HG03175 (cell line): ENCODE data around the gene NAALADL2.
"Not testable (repeated sequence)": the region's sequence is repeated elsewhere in the genome, so short reads cannot be mapped to it uniquely, and the experiment has no call there.

Experiments used
- ATAC-seq: cut with Tn5 transposase; IDR thresholded peaks from one replicate; pipeline ENCODE4 v1.9.1; 2021; ENCODE audit warnings: mild to moderate bottlenecking, moderate library complexity; ENCODE audit not compliant: unreplicated experiment

NAALADL2 gene

DNA sequence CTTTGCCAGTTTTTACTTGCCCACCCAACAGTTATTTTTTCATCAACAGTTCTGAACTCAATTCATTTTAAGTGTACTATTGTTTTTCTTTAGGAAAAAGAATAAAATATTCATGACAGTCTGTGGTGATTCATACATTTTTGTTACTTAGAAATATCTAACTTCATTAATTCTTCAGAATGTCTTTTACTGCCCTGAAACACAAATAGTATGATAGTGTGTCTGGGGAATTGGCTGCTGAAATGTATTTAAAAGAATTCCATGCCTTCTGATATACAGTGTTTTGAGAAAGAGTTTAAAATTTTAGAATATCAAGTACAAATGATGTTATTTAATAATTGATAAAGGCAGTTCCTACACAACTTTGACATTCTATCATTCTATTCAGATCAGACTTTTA lies 854.1 kb downstream of the NAALADL2 start:
- ATAC-seq: no peak

DNA sequence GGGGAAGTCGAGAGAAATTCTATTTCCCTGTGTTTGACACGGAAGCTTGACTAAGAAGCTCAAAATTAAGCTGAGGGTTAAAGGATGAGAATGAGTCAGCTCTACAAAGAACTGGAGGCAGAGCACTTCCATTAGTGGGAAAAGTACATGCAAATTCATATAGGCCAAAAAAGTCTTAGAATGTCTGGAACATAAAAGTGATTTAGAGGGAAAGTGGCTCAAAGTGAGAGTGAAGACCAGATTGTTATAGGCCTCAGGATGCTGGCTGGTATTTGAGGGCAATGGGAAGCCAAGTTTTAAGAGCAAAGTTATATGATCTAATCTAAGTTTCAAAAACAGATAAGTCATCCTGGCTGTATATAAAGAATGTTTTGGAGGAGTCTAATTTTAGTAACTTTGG lies 857.3 kb downstream of the NAALADL2 start:
- no peak for ATAC-seq

DNA sequence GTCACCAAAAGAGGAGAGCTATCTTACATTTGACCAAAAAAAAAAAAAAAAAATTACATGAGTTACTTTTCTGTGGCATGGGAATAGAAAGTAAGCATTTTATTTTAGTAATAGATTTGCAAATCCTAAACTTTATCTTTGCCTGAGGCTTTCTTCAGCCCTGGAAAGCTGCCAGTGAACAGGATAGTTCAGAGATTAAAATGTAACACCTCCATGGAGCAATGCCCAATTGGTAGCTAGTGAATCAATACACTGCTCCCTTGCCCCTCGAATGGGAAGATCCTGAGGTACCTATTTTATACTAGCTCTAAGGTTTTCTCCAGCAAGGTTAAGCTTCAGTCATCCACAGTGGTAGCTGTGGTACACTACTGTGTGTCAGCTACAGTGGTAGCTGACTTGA lies 867.1 kb downstream of the NAALADL2 start:
- ATAC-seq: no peak

DNA sequence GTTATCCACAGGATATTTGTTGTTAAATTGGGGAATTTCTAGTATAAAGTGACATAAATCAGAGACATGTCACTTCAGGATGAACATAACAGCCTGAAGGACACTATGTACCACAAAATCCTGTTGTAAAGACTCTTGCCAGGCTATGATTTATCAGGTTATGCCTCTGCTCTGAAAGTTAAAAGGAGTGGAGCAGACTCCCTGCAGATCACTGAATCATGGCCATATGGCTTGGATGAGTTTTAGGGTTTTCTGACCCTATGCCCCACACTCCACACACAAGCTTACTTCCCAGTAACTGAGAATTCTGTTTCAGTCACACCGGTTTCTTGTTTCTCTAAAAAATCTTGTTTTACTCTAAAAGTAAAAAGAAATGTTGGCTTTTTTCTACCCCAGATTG lies 869.4 kb downstream of the NAALADL2 start:
- ATAC-seq: no peak

DNA sequence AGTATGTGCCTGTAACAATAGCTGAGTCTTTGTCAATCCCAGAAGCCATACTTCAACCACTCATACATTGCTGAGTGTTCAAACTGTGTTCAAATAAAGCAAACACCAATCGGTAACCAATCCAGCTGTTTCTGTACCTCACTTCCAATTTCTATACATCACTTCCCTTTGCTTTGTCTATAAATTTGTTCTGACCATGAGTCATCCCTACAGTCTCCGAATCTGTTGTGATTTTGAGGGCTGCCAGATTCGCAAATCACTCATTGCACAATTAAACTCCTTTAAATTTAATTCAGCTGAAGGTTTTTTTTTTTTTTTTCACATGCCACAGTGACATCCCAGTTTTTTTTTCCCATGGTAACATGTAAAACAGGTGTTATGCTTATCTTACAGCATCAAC lies 870.3 kb downstream of the NAALADL2 start:
- ATAC-seq: no peak

DNA sequence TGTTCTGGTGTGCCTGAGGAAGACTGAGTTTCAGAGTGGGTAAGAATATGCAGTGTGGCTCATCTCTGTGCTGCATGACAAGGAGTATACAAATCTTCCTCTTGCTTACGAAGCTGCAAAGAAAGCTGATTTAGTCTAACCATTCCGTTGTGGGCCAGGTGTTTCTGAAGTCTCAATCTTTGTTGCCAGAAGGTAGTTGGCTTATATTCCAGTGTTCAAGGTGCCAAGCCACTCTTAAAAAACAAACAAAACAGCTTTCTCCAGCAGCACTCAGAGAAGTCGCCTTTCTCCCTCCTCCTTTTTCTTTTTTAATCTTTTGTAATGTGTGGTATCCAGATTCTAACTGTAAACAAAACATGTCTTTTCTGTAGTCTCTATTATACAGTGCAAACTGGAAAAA lies 872.4 kb downstream of the NAALADL2 start:
- no peak for ATAC-seq

DNA sequence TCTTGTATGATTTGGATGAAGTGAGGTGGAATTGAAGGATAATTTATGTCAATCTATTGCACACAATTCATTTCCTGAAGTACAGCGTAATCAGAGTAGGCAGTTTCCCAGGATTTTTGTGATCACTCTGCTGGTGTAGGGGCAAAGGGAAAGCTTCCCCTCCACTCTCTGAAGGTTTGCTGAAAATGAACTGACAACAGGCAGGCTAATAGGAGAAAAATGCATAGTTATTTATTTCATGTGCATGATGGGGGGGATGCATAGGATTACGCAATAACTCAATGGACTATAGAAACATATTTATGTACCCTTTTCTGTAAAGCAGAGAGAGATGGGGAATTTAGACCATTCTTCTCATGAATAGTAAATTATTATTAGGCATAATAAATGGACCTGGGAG lies 872.9 kb downstream of the NAALADL2 start:
- ATAC-seq: no peak

DNA sequence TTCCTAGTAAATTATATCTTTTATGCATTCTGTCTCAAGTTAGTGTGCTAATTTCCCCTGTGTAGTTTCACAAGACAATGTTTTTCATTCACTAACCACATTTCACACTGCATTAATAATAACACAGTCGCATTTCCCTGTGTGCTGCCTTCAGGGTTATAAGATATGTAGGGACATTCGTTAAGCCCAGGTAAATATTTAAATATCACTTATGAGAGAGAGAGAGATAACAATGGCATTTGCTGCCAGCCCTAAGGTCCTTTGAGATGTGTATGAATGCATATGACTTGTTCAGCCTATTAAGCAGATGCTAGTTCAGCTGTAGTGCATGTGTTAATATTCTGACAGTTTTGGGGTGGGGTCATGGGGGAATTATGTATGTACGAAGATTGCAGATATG lies 876.7 kb downstream of the NAALADL2 start:
- ATAC-seq: no peak

DNA sequence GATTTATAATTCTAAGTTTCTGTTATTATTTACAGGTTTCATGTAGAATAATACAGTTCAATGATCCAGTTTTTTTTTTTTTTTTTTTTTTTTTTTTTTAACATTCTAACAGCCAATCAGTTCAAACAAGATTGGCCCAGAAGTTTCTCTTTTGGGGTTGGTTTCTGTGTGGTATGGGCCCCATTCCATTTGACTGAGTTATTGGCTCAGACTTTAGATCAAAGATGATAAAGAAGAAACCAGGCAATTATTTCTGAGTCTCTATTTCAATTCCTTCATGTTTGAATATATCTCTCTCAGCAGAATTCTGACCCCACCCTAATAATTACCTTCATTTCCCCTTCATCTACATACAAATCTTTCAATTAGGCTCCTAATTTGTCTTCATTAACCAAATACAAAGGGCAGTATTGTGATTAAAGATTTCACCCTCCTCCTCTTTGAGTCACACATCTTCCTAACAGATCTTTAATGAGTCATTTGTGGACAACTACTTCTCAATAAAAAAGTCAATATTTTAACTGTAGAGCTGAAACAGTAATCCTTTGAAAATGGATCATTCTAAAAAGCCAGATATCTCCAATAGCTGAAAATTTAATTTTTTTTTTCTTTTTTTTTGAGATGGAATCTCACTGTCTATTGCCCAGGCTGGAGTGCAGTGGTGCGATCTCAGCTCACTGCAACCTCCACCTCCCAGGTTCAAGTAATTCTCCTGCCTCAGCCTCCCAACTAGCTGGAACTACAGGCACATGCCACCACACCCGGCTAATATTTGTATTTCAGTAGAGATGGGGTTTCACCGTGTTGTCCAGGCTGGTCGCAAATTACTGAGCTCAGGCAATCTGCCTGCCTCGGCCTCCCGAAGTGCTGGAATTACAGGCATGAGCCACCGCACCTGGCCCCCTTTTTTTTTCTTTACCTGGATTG lies 878.8 kb downstream of the NAALADL2 start:
- ATAC-seq: no peak

DNA sequence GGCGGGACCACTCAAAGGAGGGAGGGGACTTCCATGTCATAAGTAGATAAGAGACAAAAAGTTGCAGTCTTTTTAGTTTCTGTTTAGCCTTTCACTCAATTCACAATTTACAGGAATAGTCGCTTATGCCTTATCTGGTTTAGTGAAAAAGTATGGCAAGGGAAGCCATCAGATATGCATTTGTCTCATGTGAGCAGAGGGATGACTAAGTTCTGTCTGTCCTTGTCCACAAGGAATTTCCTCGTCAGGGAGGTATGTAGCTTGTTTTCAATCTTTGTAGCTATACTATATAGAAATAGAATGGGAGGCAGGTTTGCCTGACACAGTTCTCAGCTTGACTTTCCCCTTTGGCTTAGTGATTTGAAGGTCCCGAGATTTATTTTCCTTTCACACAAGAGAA lies 882.8 kb downstream of the NAALADL2 start:
- no peak for ATAC-seq

DNA sequence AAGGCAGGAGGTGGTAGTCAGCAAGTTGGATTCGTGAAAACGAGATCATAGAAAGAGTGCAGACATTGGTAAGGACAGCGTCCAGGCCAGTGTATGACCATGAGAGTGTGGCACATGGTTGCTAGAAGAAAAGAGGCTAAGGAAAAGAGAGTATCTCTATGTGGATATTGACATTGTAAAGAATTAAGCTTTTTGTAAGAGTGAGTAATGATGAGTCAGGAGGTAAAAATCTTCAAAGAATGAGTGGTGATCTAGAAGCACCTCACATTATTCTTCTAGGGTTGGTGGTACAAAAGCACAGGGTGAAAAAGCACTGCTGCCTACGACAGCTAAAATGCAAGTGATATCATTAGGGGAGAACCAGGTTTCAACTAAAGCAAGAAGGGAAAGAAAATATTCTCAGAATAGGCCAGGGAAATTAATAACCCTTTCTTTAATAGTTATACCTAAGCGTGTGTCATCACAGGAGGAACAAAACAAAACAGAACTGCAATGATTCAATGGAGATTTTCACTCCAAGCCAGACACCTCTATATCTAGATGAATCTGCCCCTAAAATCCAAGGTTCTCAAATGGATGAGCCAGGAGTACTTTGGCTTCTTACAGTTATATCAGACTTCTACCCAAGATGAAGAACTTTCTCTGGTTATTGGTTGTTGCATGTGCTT lies 884.7 kb downstream of the NAALADL2 start:
- no peak for ATAC-seq

DNA sequence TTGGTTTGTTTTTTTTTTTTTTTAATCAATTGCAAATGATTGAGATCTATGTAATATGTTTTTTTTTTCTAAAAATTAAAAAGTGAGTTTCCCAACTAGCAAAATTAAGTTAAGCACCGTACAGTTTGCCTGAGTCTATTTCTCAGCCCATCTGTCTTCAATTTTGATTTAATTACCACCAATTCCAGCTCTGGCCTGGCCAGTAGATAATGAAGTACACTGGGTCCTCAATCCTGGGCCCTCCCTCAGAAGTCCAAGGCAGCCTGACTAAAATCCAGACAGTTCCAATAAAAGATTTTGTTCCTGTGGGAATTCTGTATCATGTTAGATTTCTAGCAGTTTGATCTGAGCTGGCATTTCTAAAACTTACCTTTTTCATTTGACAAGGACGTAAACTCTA lies 887.2 kb downstream of the NAALADL2 start:
- no peak for ATAC-seq

DNA sequence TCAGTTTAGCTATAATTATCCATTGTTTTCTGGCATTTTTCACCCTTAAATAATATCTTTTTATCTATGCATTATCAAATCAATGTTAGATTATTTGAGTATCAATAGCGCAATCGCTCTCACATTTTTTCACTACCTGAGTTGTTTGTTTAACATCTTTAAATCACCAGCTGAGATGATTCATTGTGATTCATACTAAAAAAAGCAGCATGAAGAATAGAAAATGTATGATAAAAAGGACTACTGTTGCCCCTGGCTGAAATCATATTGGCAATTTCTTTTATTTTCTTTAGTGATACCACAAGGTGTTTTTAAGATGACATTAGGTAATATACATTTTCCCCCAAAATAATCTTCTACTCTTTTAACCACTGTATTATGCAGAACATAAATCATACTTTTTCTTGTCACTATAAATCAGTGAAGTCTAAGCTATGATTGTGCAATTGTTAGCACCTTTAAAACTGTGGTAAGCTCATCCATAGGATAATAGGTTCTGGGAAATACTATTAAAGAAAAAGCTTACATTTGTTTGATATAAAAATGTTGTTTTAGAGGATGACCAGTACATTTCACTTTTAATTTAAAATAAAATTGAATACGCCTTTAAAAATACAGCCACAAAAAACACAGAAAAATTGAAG lies 889.1 kb downstream of the NAALADL2 start:
- ATAC-seq: no peak

DNA sequence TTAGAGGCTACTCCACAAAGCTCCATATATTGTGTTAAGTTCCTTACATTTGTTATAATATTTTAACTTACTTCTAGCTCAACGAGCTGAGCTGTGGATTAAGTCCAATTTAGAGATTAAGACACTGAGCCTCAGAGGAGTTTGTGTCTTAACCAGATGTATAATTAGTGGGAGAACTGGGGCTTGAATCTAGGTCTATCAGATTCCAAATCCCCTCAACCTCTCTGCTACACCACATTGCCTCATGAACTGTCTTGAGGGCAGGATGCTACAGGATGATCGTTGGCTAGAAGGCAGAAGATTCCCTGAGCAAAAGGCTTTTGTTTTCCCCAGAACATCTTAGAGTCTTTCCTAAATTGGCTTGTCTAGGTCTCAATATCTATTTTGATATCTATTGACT lies 890.8 kb downstream of the NAALADL2 start:
- no peak for ATAC-seq

DNA sequence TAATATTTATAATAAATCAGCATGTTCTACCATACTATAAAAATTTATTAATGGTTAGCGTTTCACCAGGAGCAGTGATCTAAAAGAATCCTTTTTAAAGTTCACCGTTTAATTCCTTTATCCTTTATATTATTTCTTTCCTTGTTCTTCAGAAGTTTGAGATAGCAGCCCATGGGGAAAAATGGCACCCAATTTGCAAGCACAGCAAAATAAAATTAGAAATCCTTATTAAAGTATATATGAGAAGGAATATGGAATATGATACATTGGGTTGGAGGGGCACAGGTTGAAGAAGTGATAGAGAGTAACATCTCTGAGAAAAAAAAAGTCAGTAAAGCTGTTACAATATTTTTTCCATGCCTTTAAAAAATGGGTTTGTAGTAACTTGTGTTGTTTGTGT lies 892.0 kb downstream of the NAALADL2 start:
- no peak for ATAC-seq

DNA sequence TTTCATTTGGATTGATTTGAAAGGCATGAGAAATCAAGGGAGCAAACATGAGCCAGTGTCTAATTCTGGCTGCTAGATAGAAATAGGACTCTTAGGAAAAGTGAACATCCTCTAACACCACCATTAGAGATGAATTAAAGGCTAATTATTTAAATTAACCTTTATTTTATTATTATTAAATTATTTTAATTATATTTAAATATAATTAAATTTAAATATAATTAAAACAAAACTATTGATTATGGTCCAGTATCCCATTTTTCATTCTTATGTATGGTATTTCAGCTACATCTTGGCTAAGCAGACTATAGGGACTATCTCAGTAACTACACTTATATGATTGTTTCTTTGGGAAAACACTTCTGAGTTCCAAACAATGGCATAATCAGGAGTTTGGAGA lies 904.8 kb downstream of the NAALADL2 start:
- ATAC-seq: no peak

DNA sequence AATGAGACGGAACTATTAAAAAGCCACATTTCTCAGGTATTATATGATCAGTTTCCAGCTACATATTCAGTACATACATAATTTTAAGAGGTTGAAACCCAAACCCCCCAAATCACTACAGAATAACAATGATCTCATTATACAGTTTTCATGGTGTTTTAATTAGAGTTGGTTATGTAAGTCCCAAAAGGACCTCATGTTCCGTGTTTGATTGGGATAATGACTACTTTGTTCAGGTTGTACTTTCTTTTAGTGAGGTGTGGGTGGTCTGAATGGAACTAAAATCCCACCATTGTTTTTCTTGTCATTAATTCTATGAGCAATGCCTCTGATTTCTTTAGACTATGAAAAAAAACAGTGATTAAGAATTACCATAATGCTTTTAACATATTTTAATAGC lies 905.6 kb downstream of the NAALADL2 start:
- ATAC-seq: no peak

DNA sequence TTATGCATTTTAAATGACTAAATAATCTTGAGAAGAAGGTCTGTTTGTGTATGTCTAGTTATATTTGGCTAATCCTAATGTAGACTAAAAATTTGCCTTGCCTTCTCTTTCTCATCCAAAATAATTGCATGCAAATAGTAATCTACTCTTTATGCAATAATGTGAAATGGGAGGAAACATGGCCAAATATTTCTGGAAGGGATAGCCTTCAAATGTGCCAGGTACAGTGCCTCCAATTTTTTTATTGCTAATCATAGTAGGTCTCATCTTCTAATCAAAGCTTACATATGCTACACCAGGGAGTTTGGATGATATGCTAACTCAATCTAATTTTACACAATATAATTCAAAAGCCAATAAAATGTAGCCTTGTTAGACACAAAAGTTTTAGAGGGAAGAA lies 911.3 kb downstream of the NAALADL2 start:
- ATAC-seq: no peak

DNA sequence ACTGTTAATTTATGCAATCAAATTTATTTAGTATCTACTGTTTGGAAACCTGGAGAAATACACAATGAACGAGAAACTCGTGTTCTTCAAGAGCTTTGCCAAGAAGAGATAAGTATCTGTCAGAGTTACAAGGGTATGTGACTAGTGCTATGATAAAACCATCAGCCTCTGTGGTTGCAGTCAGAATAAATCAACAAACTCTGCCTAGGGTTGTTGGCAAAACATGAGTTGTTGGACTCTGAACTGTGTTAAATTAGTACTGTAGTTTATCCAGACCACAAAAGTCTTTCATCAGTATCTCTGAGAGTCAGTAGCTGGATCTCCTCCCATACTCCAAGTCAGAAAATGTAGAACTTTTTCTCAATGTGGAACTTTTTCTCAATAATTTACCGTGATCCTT lies 918.4 kb downstream of the NAALADL2 start:
- ATAC-seq: no peak

DNA sequence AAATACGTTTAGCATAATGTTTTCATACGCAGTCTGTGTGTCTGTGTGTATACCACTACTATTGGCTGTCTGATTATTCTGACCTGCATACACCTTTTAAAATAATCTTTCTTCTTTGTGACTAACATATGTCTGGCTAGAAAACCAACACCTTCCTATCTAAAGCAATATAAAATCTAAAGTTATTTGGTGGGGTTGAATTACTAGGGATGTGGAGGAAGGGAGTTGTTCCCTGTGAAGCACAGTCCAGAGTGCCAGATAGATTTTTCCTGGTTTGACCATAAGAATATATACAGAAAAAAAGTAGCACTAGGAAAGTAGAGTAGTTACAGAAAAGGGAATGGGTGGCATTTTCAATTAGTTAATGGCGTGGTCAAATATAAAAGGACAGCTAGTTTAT lies 918.8 kb downstream of the NAALADL2 start:
- no peak for ATAC-seq

DNA sequence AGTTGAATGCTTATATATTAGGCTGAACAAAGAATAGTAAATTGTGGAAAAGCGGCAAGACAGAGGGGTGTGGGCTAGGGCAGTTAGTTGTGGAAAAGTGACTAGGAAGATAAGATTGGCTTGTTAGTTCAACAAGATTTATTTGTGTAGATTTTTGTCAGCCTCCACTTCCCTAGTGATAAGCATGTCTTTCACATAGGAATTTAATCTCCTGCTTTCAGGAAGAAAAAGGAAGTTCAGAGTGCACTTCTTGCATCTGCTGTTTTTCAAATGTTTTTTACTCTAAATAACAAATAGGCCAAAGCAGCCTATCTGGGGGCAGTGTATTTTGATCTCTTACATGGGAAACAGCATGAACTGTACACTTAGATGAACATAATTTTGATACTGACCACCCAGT lies 919.9 kb downstream of the NAALADL2 start:
- ATAC-seq: no peak

DNA sequence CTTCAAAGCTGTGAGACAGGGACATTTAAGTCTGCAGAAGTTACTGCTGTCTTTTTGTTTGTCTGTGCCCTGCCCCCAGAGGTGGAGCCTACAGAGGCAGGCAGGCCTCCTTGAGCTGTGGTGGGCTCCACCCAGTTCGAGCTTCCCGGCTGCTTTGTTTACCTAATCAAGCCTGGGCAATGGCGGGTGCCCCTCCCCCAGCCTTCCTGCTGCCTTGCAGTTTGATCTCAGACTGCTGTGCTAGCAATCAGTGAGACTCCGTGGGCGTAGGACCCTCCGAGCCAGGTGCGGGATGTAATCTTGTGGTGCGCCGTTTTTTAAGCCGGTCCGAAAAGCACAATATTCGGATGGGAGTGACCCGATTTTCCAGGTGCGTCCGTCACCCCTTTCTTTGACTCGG lies 928.0 kb downstream of the NAALADL2 start:
- not testable (repeated sequence) for ATAC-seq
